GM19238 (cell line): ENCODE data around the gene BRAF.
"Not testable (repeated sequence)": the region's sequence is repeated elsewhere in the genome, so short reads cannot be mapped to it uniquely, and the experiment has no call there.

ENCODE experiments used
- DNase-seq: peaks from one replicate; pipeline ENCODE4 v3.0.0; 2011; ENCODE audit warnings: low spot score; ENCODE audit not compliant: insufficient read length

Gene BRAF

GRCh38 chr7:140920745-140921144 is 4.0 kb downstream of the BRAF start:
- DNase-seq, result no peak

DNA sequence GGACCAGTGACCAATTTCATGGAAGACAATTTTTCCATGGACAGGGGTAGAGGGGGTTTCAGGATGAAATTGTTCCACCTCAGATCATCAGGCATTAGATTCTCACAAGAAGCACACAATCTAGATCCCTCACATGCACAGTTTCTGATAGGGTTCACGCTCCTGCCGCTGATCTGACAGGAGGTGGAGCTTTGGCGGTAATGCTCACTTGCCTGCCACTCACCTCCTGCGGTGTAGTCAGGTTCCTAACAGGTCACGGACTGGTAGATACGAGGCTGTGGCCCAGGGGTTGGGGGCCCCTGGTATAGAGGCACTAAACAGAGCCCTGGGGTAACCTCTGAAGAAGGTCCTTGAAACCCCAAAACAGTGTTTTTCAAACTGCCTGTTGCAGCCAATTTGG is 6.5 kb downstream of the BRAF start:
- no peak for DNase-seq

- no peak for DNase-seq
Measured at GRCh38 chr7:140917258-140917657, 7.5 kb downstream of the BRAF start.

DNA sequence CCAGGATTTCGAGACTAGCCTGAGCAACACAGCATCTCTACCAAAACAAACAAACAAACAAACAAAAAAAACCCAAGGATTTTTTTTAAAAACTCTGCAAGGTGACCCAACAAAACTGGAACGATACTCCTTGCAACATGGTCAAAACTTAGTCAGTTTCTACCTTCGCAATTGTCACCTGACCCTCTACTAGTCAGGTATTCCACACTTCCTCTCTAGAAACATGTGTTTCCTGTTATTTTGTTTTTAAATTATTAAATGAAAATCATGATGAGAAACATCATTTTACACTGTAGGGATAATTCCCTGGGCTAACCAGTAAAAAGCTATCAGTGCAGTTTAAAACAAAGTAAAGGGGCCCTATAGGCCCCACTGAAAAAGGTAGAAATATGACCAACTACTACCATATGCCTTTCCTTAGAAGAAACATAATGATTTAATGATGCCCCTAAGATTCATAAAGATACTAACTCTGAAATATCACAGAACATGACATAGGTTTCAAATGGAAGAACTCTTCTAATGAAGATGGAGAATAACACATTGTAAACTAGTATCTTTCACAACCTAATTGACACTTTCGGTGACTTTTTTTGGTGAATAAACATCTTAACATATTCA is 8.7 kb downstream of the BRAF start:
- DNase-seq, result no peak

DNA sequence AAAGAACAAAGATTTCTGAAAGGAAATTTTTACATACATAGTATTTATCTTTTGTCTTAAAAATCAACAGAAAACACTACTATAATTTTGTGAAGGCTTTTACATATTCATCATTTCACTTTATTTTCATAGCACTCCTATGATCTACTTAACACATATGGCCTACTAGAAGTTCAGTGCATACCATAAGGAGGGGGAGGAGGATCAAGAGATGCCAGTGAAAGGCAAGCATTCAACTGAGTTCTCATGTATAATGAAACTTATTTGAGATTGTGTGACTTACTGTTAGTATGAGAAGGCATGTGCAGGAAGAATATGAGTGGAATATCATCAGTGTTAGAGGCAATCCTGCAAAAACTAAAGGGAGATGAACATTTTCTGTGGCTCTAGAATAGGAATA is 10.6 kb downstream of the BRAF start:
- no peak for DNase-seq

DNA sequence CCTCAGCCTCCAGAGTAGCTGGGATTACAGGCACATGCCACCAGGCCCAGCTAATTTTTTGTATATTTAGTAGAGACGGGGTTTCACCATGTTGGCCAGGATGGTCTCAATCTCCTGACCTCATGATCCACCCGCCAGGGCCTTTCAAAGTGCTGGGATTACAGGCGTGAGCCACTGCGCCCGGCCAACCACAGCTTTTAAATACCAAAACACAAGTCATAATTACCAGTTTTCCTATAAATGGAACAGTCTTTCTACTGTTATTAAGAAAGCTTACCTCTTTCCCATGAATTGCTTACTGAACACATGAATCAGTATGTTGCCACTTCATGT is 11.2 kb downstream of the BRAF start:
- not testable (repeated sequence) for DNase-seq

DNA sequence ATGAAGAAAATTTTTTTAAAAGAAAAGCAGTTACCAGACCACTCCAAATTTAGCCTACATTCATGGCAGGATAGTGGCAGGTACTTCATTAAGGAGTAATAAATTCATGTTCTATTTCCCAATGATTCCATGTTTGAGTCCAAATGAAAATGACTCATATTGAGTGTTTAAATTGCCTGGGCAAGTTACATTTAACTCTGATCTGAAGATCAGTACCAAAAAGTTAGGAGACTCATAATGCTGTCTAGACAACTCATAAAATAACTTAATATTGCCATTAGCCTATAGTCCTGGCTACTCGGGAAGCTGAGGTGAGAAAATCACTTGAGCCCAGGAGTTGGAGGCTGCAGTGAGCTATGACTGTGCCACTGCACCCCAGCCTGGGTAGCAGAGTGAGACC is 13.0 kb downstream of the BRAF start:
- DNase-seq, result no peak

DNA sequence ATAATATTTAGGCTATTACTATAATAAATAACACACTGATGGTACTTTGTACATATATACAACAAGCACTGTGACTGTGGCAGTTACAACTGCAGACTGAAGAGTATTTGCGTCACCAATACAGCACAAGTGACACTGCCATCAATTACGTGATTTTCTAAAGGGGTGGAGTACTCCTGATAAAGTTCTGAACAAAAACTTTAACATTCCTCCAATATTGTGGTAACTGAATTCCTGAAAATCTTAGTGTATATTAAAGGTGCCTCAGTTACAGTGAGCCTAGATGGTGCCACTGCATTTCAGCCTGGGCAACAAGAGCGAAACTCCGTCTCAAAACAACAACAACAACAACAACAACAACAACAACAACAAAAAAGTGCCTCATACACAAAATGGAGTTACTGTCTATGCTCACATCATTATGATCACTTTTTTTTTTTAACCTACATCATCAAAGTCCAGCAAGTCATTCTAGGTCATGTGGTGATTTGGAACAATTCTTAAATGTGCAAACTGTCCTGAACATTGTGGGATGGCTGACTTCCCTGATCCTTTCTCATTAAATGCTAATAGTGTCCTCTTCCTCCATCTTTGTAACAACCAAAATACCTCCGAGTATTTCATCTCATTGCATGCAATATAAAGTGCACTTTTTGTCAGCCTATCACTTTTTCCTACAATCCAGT is 15.1 kb downstream of the BRAF start:
- no peak for DNase-seq

- DNase-seq, result no peak
Measured at GRCh38 chr7:140908361-140908760, 16.4 kb downstream of the BRAF start.

- no peak for DNase-seq
Measured at GRCh38 chr7:140903741-140904480, 20.8 kb downstream of the BRAF start.

DNA sequence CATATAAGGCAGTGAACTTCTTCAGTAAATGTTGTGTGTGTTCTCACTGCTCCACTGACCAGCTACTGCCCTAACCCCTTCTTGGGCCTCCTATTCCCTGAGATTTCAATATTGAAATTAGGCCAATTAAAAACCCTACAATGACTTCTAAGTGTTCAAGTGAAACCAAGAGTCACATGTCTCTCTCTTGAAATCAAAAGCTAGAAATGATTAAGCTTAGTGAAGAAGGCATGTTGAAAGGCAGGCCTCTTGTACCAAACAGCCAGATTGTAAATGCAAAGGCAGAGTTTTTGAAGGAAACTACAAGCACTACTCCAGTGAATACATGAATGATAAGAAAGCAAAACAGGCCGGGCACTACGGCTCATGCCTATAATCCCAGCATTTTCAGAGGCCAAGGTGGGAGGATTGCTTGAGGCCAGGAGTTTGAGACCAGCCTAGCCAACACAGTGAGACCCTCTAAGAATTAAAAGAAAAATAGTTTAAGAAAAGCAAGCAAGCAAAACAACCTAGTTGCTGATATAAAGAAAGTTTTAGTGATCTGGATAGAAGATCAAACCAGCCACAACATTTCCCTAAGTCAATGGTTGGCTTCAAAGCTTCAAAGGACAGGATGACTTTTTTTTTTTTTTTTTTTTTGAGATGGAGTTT is 22.3 kb downstream of the BRAF start:
- no peak for DNase-seq

- no peak for DNase-seq
Measured at GRCh38 chr7:140901941-140902302, 22.8 kb downstream of the BRAF start.

- no peak for DNase-seq
Measured at GRCh38 chr7:140899883-140900282, 24.8 kb downstream of the BRAF start.

DNA sequence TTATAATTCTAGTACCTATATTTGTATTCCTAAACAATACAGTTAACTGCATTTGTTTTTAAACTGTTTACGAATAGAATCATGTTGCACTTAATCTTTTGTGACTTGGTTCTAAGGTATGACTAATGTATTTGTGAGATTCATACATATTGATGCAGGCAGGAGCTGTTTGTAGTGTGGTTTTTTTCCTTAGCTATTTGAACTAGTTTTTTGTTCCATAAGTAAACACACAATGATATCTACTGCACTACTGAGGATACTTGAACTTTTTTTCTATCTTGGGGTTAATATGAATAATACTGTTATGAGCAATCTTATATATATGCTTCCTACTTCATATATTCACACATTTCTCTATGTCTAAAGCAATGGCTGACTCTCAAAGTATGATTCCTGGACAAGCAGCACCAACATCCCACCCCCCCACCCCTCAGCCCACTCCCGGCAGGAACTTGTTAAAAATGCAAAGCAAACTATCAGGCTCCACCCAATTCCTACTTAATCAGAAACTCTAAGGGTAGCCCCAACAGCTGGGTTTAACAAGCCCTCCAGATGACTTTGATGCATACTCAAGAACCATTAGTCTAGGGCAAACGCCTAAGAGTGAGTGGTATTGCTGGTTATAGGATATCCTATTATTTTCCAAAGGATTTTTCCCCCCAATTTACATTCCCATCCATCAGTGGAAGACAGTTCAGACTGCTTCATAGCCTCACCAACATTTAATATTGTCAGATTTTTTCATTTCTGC is 25.8 kb downstream of the BRAF start:
- no peak for DNase-seq

DNA sequence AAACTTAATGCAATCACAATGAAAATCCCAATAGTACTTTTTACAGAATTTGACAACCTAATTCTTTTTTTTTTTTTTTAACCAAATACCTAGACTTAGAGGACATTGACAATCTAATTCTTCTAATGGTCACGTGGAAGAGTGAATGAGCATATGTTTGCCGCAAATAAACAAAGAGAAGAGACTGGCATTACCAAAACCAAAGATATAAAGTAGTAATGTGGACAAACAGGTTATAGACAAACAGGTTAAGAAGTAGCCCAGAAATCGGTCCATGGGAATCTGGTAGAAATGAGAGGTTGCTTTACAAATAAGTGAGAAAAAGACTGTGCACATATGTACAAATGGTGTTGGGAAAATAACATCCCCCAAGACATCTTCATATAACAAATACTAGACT is 27.7 kb downstream of the BRAF start:
- DNase-seq, result no peak

GRCh38 chr7:140889645-140890044 is 35.1 kb downstream of the BRAF start:
- no peak for DNase-seq

DNA sequence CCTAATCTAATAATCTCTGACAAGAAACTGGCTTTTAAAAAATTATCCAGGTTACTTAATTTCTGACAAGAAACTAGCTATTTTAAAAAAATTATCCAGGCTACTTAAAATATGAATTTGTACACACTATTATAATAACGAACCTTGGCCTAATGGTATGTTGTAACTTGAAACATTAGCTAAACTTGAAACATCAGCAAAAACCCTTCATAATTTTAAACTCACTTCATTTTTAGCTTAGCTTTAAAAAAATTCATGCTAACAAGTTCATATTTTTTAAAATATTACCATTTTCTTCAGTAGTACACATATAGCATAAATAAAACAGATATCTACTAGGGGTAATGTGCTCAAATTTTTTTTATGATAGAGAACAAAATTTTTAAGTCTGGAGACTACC is 35.6 kb downstream of the BRAF start:
- no peak for DNase-seq

- DNase-seq, result no peak
Measured at GRCh38 chr7:140888087-140888486, 36.6 kb downstream of the BRAF start.

DNA sequence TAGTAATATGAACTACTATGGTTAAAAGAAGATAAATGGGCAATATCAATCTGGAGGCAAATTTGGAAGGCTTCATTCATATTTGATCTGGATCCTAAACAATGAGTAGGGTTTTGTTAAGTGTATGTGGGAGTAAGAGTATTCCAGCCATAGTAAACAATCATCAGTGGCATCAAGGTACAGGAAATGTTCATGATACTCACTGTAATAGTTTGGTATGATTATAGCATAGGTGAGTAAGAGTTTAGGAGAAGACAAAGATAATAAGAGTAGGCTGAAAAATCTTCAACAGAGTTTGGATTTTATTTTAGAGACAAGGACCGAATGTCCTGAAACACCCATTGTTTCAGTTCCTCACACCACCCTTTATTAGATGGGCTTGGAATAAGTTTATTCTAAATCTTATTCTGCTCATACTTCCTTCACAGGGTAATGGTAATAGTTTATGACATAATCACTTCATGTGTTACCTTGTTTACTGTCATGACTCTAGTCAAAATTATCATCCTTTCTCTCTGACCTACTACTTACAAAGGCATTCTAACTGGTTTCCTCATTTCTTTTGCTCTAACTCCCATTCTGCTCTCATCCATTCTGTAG is 38.9 kb downstream of the BRAF start:
- no peak for DNase-seq

- DNase-seq, result no peak
Measured at GRCh38 chr7:140883378-140883777, 41.4 kb downstream of the BRAF start.

DNA sequence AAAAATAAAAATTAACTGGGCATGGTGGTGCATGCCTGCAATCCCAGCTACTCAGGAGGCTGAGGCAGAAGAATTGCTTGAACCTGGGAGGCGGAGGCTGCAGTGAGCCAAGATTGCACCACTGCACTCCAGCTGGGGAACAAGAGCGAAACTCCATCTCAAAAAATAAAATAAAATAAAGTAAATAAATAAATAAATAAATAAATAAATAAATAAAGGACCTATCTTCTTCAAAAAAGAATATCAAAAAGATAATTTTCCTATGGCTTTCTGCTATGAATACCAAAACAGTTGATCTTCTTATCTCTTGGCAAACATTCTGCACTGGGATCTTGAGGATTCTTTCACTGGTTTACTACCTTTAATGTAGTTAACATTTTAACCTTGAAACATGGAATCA is 41.9 kb downstream of the BRAF start:
- DNase-seq, result not testable (repeated sequence)
